Fibroblast of skin of left quadriceps (primary cell): ENCODE data around the gene ZNF785.
A peak's percentile ranks its signal among the peaks of the same experiment; 100 is the strongest.
"Not testable (repeated sequence)": the region's sequence is repeated elsewhere in the genome, so short reads cannot be mapped to it uniquely, and the experiment has no call there.

Experiments used
- DNase-seq, 2 experiments: peaks; one replicate each; pipeline ENCODE4 v3.0.0-alpha.2; 2013; ENCODE audit warnings: low read depth in 2 of 2

ZNF785 gene

GRCh38 chr16:30602616-30603277 lies 17.2 kb upstream of the ZNF785 start:
- no peak for DNase-seq

- DNase-seq = no peak
These were observed 16.5 kb upstream of the ZNF785 start for GRCh38 chr16:30601966-30602365.

GRCh38 chr16:30600929-30601328 lies 15.4 kb upstream of the ZNF785 start:
- DNase-seq = no peak

- DNase-seq = no peak
These were observed 14.7 kb upstream of the ZNF785 start for GRCh38 chr16:30600215-30600614.

GRCh38 chr16:30592871-30593270 lies 7.4 kb upstream of the ZNF785 start:
- DNase-seq = no peak

- not testable (repeated sequence) for DNase-seq
These were observed 5.4 kb upstream of the ZNF785 start for GRCh38 chr16:30590869-30591268.

GRCh38 chr16:30589582-30589981 lies 4.1 kb upstream of the ZNF785 start:
- DNase-seq = not testable (repeated sequence)

- DNase-seq = no peak
These were observed 3.2 kb upstream of the ZNF785 start for GRCh38 chr16:30588651-30589050.

GRCh38 chr16:30585022-30585399 lies 486 bp downstream of the ZNF785 start:
- DNase-seq = no peak

GRCh38 chr16:30582611-30583340 lies 2.7 kb downstream of the ZNF785 start:
- no peak for DNase-seq

GRCh38 chr16:30581457-30581856 lies 4.0 kb downstream of the ZNF785 start:
- no peak for DNase-seq

- DNase-seq = no peak
These were observed 10.8 kb downstream of the ZNF785 start for GRCh38 chr16:30574678-30575077.

- DNase-seq = peak; percentile 95 to 96
These were observed 13.8 kb downstream of the ZNF785 start, which contains the start of gene ZNF688 for GRCh38 chr16:30571445-30572322. Gene ZNF688 (minus strand): TSS chr16:30571714. CDS start chr16:30571629, 85 bp downstream.

GRCh38 chr16:30570636-30571444 lies 14.7 kb downstream of the ZNF785 start:
- DNase-seq = peak in 1 of 2 experiments; percentile 4

- no peak for DNase-seq
These were observed 15.5 kb downstream of the ZNF785 start for GRCh38 chr16:30569746-30570635.

GRCh38 chr16:30569281-30569680 lies 16.2 kb downstream of the ZNF785 start:
- DNase-seq = no peak

GRCh38 chr16:30567991-30568638 lies 17.4 kb downstream of the ZNF785 start:
- peak; percentile 37 to 45 for DNase-seq

GRCh38 chr16:30567160-30567990 lies 18.1 kb downstream of the ZNF785 start:
- no peak for DNase-seq

- DNase-seq = no peak
These were observed 19.0 kb downstream of the ZNF785 start for GRCh38 chr16:30566531-30566930.
